ENCODE measurements around the gene PROM2. TPM values are rescaled to one million over a fixed set of nuclear protein-coding genes. Genes with fewer than 3 reads are reported as not detected.

Gene PROM2
- total and polyA plus RNA-seq, 2 donors, result 13.6 to 25.1 TPM

DNA sequence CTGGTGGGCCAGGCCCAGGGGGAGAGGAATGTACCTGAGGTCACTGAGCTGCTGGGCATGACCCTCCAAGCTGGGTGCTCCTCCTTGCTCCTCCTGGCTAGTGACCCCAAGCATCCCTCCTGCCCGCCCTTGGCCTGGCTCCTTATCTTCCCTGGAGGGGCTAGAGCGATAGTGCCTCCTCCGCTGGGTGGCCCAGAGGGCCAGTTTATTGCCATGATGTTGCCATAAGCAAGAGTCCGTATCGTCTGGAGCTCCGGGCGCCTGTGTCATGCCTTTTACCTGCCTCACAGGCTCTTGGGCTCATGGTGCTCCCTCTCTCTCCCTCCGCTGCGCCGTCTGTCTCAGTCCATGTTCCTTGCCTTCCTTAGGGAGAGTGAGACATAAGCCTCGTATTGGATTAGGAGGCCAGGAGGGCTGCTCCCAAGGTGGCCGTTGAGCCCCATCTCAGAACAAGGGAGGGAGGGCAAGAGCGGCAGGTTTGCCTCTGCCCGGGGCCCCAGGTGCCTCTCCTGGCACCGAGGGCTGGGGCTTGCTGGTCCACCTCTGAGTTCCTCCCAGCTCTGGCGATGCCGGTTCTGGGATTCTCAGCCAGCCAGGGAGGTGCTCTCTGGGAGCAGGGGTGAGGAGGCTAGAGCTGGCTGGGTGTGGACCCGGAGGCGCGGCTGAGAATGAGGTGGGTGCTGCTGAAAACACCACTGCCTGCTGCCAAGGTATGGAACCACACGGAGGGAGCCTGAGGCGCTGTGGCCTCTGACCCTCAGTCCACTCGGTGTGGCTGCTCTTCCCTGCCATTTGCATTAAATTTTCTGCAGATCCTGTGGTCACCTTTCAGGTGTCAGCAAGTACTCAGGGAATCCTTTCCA lies 45.5 kb downstream of the PROM2 start:
- no peak overlapping the region for H3K27ac ChIP-seq (ENCODE audit: low read depth)
- H3K4me3 ChIP-seq (ENCODE audit: low read depth, low read length), result no peak overlapping the region
- no peak for DNase-seq (ENCODE audit: extremely low spot score)
- WGBS, result 83% methylated on average over 23 of the region's 23 CpGs
- no peaks in the 10 kb centered on the region for H3K4me1 ChIP-seq (ENCODE audit: insufficient read depth)
- H3K36me3 ChIP-seq (ENCODE audit: insufficient read depth), result no peaks in the 10 kb centered on the region

DNA sequence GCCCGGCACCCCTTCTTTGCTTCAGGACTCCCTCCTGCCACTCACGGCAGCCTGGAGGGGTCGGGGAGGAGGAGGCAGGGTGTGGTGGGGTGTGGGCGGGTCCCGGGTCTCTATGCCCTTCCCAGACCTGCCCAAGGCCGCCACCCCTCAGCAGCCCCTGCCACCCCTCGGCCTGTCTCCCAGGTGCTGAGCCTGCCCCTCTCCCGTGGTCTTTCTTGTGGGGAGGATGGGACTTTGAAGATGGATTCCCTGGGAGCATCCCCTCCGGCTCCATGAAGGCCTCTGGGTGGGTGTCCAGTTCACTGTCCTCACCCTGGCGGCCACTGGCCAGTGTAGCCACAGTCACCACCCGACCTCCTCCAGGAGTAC lies 46.1 kb downstream of the PROM2 start:
- Histone ChIP-seq H3K4me3 (ENCODE audit: low read depth, low read length) (no peak overlapping the region), H3K36me3 (ENCODE audit: insufficient read depth) (no peaks in the 10 kb centered on the region), H3K4me1 (ENCODE audit: insufficient read depth) (no peaks in the 10 kb centered on the region), H3K27ac (ENCODE audit: low read depth) (no peak overlapping the region)
- DNase-seq (ENCODE audit: extremely low spot score), result no peak
- 78% methylated on average over 11 of the region's 11 CpGs for WGBS

DNA sequence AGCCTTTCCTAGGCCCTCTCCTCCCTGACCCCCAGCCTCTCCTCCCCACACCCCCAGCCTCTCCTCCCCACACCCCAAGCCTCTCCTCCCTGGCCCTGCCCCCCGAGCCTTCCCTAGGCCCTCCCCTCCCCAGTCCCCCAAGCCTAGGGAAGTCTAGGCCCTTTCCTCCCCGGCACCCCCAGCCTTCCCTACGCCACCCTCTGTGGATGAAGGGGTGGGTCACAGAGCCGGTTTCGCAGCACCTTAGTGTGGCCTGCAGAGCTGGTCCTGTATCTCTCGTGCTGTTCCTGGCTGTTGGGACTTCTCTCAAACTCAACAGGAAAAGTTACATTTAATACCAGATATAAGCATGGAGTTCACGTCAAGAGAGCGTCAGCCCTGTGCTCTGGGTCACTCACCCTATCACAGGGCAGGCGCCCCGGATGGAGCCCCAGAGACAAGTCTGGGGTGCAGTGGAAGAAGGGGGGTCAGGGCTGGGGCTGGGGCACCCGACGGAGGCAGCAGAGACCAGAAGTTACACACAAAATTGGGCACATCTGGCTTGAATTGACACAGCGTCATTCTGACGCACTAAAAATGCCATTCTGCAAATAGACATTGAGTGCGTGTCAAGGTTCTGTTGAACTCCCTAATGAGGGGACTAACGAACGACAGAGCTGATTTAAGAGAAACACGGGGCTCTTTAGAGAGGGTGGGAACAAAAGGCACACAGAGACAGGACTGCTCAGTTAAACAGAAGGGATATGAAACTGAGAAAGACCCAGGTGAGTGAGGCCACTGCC lies 46.9 kb downstream of the PROM2 start:
- Histone ChIP-seq H3K36me3 (ENCODE audit: insufficient read depth) (no peaks in the 10 kb centered on the region), H3K4me1 (ENCODE audit: insufficient read depth) (no peaks in the 10 kb centered on the region), H3K4me3 (ENCODE audit: low read depth, low read length) (no peak overlapping the region), H3K27ac (ENCODE audit: low read depth) (no peak overlapping the region)
- 68% methylated on average over 18 of the region's 18 CpGs for WGBS
- no peak for DNase-seq (ENCODE audit: extremely low spot score)

DNA sequence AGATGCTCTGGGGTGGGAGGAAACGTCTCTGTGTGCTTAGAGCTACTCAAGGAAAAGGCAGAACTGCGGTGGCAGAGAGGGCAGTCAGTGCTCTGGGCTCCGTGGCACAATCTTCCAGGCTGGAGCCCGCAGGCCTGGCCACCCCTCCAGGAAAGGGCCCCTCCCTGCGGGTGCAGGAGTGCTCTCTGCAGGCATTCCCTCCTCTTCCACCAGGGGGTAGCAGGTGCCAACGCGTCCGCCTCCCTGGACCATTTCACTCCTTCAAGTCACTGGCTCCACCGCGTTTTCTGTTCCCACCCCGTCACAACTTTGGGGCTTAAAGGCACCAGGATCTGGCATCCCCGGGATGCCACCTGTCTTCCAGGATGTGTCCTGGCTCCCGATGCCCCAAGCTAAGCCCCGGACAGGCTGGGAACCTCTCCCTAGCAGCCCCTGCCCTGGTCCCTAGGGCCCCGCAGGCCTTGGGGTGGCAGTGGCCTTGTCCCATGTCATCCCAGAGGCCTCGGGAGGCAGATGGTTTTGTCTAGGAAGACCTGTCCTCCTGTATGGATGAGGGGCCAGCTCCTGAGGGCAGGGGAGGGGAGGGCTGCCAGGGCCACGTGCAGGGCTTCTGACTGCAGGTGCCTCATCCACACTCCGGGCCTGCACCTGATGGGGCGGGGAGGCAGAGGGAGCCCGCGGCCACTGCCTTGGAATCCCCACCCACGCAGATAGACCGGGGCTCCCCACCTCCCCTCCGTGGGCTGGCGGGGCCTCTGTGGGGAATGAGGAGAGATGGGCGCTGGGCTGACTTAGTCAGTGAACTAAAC lies 49.3 kb downstream of the PROM2 start:
- Histone ChIP-seq H3K4me1 (ENCODE audit: insufficient read depth) (no peaks in the 10 kb centered on the region), H3K4me3 (ENCODE audit: low read depth, low read length) (no peak overlapping the region), H3K36me3 (ENCODE audit: insufficient read depth) (no peaks in the 10 kb centered on the region), H3K27ac (ENCODE audit: low read depth) (no peak overlapping the region)
- WGBS, result 75% methylated on average over 26 of the region's 26 CpGs
- DNase-seq (ENCODE audit: extremely low spot score), result no peak

DNA sequence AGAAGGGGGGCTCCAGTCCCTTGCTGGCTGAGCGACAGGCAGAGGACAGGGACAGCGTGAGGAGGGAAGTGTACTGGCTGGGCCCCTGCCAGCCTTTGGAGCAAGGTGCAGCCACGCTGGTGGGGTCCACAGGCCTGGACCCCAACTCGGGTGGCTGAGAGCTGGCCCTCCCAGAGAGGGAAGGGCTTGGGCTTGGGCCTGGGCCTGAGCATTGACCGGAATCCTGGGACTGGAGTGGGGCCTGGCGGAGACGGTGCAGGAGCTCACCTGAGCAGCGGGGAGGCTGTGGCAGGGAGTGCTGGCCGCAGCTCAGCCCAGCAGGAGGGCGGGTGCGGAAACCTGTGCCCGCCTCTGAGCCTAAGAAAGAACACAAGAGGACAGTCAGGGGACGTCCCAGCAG lies 50.8 kb downstream of the PROM2 start:
- Histone ChIP-seq H3K27ac (ENCODE audit: low read depth) (no peak overlapping the region), H3K4me1 (ENCODE audit: insufficient read depth) (no peaks in the 10 kb centered on the region), H3K4me3 (ENCODE audit: low read depth, low read length) (no peak overlapping the region), H3K36me3 (ENCODE audit: insufficient read depth) (no peaks in the 10 kb centered on the region)
- 89% methylated on average over 13 of the region's 13 CpGs for WGBS
- DNase-seq (ENCODE audit: extremely low spot score), result no peak

DNA sequence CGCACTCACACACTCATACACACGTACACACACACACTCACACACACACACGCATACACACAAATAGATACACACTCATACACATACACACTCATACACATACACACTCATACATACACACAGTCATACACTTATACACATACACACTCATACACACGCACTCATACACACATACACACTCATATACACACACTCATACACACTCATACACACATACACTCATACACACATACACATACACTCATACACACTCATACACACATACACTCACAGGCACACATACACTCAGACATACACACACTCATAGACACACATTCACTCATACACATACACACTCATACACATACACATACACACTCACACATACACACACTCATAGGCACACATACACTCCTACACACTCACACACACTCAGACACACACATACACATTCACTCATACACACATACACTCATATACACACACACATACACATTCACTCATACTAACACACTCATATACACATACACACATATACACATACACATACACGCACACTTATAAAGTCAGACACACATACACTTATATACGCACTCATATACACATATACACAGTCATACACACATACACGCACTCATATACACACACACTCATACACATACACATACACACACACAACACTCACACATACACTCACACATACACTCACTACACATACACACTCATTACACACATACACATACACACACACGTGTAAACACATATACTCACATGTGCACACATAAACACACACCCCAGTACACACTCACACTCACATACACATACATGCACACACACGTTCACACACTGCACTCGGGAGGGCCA lies 51.6 kb downstream of the PROM2 start:
- DNase-seq (ENCODE audit: extremely low spot score), result no peak
- 94% methylated on average over 10 of the region's 10 CpGs for WGBS
- H3K4me1 ChIP-seq (ENCODE audit: insufficient read depth), result no peaks in the 10 kb centered on the region
- H3K36me3 ChIP-seq (ENCODE audit: insufficient read depth), result no peaks in the 10 kb centered on the region
- no peak overlapping the region for H3K27ac ChIP-seq (ENCODE audit: low read depth)
- H3K4me3 ChIP-seq (ENCODE audit: low read depth, low read length), result no peak overlapping the region

DNA sequence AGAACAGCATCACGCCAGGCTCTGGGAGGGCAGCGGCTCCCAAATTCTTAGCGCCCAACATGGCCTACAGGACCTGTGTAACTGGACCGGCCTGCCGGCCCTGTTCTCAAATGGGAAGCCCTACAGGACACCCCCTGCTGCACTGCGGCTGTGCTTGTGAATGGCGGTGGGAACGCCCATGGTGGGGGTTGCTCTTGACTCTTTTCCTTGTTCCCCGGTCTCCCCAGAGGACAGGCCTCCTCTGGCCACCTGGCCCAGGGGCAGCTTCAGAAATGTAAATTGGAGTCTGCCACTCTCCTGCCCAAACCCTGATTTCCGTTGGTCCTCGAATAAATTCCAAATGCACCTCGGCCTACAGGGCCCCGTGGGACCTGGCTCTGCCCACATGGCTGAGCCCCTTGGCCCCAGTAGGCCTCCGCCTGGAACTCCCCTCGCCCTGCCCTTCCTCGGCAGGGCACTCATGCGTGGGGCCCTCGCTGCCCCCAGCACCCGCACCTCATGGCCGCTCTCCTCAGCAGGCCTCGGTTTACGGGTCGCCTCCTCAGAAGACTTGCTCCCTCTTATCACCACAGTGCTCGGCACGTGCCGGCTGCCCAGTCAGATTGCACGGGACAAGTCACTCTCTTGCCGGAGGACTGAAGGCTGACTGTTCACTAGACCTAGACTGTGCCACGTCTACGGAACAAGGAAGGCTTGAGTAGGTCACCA lies 52.3 kb downstream of the PROM2 start:
- 93% methylated on average over 30 of the region's 30 CpGs for WGBS
- Histone ChIP-seq H3K4me3 (ENCODE audit: low read depth, low read length) (no peak overlapping the region), H3K27ac (ENCODE audit: low read depth) (no peak overlapping the region), H3K4me1 (ENCODE audit: insufficient read depth) (no peaks in the 10 kb centered on the region), H3K36me3 (ENCODE audit: insufficient read depth) (no peaks in the 10 kb centered on the region)
- no peak for DNase-seq (ENCODE audit: extremely low spot score)

DNA sequence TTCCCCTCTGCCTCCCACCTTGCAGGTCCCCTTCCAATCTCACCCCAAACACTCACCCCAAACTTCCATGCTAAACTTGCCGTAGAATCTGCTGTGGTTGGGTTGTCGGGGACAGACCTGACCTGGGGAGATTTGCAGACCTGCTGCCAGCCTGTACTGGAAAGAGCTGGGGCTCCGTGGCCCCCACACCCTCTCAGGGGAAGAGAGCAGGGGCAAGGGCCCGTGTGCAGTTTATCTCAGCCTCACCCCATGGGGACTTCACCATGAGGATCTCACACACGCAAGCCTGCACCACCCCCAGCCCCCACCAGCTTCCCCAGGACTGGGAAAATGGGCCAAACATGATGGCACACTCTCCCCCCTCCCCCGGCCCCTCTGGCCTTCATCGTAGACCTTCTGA lies 53.6 kb downstream of the PROM2 start:
- H3K4me1 ChIP-seq (ENCODE audit: insufficient read depth), result no peaks in the 10 kb centered on the region
- H3K27ac ChIP-seq (ENCODE audit: low read depth), result no peak overlapping the region
- H3K36me3 ChIP-seq (ENCODE audit: insufficient read depth), result no peaks in the 10 kb centered on the region
- no peak overlapping the region for H3K4me3 ChIP-seq (ENCODE audit: low read depth, low read length)
- 75% methylated on average over 7 of the region's 7 CpGs for WGBS
- no peak for DNase-seq (ENCODE audit: extremely low spot score)

DNA sequence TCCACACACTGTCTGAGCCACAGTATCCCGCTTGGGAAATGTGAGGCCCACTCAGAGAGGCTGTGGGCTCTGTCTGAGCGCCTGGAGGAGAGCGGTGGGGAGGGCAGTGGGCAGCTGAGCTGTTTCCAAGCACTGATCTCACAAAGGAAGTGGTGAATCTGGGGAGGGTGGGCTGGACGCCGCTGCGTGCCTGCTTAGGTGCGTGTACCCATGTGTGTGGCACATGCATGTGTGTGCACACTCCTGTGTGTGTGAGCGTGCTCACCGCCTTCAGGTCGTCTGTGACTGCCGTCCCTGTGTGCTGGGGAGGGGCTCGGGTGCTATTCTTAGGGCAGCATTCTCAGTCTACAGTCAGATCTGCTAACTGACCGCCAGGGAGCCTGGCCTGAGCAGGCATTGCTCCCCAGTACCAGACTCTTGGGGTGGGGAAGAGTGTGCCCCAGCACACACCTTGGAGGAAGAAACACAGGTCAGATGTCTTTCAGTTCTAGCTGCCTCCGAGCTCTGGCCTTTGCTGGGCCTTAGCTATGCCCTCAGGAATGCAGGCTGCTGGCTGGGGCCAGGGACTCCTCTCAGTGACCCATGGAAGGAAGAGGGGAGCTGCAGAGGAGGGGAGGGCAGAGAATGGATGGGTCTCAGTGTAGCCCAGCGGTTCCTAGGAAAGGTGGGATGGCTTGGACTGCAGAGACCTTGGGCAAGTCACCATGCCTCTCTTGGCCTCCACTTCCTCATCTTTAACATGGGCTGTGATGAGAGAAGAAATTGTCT lies 54.3 kb downstream of the PROM2 start:
- DNase-seq (ENCODE audit: extremely low spot score), result no peak
- WGBS, result 53% methylated on average over 15 of the region's 15 CpGs
- no peak overlapping the region for H3K4me3 ChIP-seq (ENCODE audit: low read depth, low read length)
- H3K36me3 ChIP-seq (ENCODE audit: insufficient read depth), result no peaks in the 10 kb centered on the region
- H3K27ac ChIP-seq (ENCODE audit: low read depth), result no peak overlapping the region
- H3K4me1 ChIP-seq (ENCODE audit: insufficient read depth), result no peaks in the 10 kb centered on the region

DNA sequence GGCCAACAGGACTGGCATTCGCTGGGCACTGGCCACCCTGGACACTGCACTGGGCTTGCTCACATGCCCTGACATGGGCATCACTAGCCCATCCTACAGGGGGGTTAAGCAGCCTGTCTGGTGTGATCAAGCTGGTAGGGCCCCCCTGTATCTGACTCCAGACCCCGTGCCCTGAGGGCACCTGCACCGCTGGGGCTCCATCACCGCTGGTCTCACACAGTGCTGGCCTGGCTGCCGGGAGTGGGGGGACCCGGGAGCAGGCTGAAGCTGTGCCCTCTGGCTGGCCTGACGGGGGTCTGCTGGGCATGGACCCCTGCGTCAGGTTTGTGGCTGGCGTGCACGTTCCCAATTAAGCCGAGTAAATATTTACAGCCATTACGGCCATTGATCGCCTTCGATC lies 55.2 kb downstream of the PROM2 start:
- Histone ChIP-seq H3K27ac (ENCODE audit: low read depth) (no peak overlapping the region), H3K4me1 (ENCODE audit: insufficient read depth) (no peaks in the 10 kb centered on the region), H3K4me3 (ENCODE audit: low read depth, low read length) (no peak overlapping the region), H3K36me3 (ENCODE audit: insufficient read depth) (no peaks in the 10 kb centered on the region)
- no peak for DNase-seq (ENCODE audit: extremely low spot score)
- 94% methylated on average over 14 of the region's 14 CpGs for WGBS

DNA sequence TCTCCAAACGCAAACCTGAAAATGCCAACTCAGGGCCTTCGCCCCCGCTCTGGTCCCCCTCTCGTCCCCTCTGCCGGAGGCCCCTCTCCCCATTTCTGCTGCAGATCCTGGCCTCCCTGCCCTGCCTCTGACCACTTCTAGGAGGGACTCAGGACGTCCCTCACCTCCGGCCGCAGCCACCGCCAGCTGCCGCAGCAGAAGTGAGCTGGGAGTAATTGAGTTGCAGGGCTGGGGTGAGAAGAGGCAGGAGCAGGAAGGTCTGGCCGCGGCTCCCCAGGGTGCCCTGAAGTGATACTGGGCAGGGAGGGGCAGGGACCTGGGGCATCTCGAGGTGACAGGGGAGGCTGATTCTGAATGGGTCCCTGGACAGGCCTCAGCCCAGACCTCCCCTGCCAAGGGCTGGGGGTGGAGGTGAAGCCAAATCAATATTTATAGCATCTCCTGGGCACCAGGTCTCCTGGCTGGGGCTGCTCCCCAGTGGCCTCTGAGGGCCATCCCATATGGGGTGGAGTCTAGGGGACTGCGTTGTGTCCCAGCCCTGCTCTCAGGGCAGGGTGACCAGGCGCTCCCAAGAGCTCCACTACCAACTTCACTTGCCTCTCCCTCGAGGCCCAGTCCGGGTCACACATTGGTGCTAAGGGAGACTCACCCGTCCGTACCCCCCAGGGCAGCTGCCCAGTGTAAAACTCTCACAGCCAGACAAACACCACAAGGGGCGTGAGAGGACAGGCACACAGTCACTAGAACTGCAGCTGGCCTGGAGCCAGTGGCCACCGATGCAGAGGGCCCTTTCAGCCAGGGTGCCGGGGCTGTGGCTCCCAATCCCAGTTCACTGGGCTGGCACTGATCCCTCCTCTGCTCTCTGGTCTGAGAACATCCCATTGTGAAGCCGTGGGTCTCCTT lies 55.9 kb downstream of the PROM2 start:
- no peak overlapping the region for H3K27ac ChIP-seq (ENCODE audit: low read depth)
- DNase-seq (ENCODE audit: extremely low spot score), result no peak
- WGBS, result 77% methylated on average over 23 of the region's 23 CpGs
- no peaks in the 10 kb centered on the region for H3K36me3 ChIP-seq (ENCODE audit: insufficient read depth)
- no peak overlapping the region for H3K4me3 ChIP-seq (ENCODE audit: low read depth, low read length)
- H3K4me1 ChIP-seq (ENCODE audit: insufficient read depth), result no peaks in the 10 kb centered on the region
